Measurements from ENCODE around the gene NANOS1.

NANOS1 gene

GRCh38 chr10:119055472-119055871 is 26.0 kb downstream of the NANOS1 start:
- H4K20me1 ChIP-seq (ENCODE audit: insufficient read depth, low read length) = no peaks in the 10 kb centered on the region
- no peak overlapping the region for H3K4me2 ChIP-seq (ENCODE audit: low read length)
- no peaks in the 10 kb centered on the region for H3K27me3 ChIP-seq (ENCODE audit: low read depth, low read length)
- no peak overlapping the region for H3K4me3 ChIP-seq (ENCODE audit: low read length)
- no peak overlapping the region for H3K9ac ChIP-seq (ENCODE audit: low read length)
- H2AFZ ChIP-seq (ENCODE audit: low read depth, low read length) = no peak overlapping the region
- H3K27ac ChIP-seq (ENCODE audit: low read length) = no peak overlapping the region
- H3K79me2 ChIP-seq (ENCODE audit: low read length) = peaks cover 76% of the 10 kb centered on the region
- peaks cover 62% of the 10 kb centered on the region for H3K36me3 ChIP-seq (replicated peaks; ENCODE audit: low read depth, low read length)
- no peak for TF ChIP-seq EZH2phosphoT487 (IDR thresholded peaks at IDR 0.05; ENCODE audit: low read depth)
- TF ChIP-seq CTCF (IDR thresholded peaks at IDR 0.05; ENCODE audit: low read depth, low read length) = no peak
- H3K9me3 ChIP-seq (ENCODE audit: insufficient read depth, low read length) = no peaks in the 10 kb centered on the region
- no peaks in the 10 kb centered on the region for H3K4me1 ChIP-seq (ENCODE audit: low read length)

- Histone ChIP-seq H3K4me2 (ENCODE audit: low read length) (no peak overlapping the region), H4K20me1 (ENCODE audit: insufficient read depth, low read length) (peaks cover 17% of the 10 kb centered on the region), H3K9ac (ENCODE audit: low read length) (no peak overlapping the region), H3K4me3 (ENCODE audit: low read length) (no peak overlapping the region), H3K4me1 (ENCODE audit: low read length) (peaks cover 18% of the 10 kb centered on the region), H3K27me3 (ENCODE audit: low read depth, low read length) (no peaks in the 10 kb centered on the region), H3K79me2 (ENCODE audit: low read length) (peaks cover 77% of the 10 kb centered on the region), H2AFZ (ENCODE audit: low read depth, low read length) (no peak overlapping the region), H3K9me3 (ENCODE audit: insufficient read depth, low read length) (no peaks in the 10 kb centered on the region), H3K27ac (ENCODE audit: low read length) (no peak overlapping the region), H3K36me3 (replicated peaks; ENCODE audit: low read depth, low read length) (peaks cover 58% of the 10 kb centered on the region)
- TF ChIP-seq CTCF (IDR thresholded peaks at IDR 0.05; ENCODE audit: low read depth, low read length) (no peak), EZH2phosphoT487 (IDR thresholded peaks at IDR 0.05; ENCODE audit: low read depth) (no peak)
Measured at GRCh38 chr10:119058010-119058409, 28.5 kb downstream of the NANOS1 start.

- TF ChIP-seq EZH2phosphoT487 (IDR thresholded peaks at IDR 0.05; ENCODE audit: low read depth) = no peak
- TF ChIP-seq CTCF (IDR thresholded peaks at IDR 0.05; ENCODE audit: low read depth, low read length) = no peak
- Histone ChIP-seq H3K9me3 (ENCODE audit: insufficient read depth, low read length) (no peaks in the 10 kb centered on the region), H3K4me1 (ENCODE audit: low read length) (peaks cover 18% of the 10 kb centered on the region), H3K4me3 (ENCODE audit: low read length) (no peak overlapping the region), H3K27me3 (ENCODE audit: low read depth, low read length) (no peaks in the 10 kb centered on the region), H3K36me3 (replicated peaks; ENCODE audit: low read depth, low read length) (peaks cover 61% of the 10 kb centered on the region), H3K9ac (ENCODE audit: low read length) (no peak overlapping the region), H3K4me2 (ENCODE audit: low read length) (no peak overlapping the region), H2AFZ (ENCODE audit: low read depth, low read length) (no peak overlapping the region), H3K27ac (ENCODE audit: low read length) (no peak overlapping the region), H4K20me1 (ENCODE audit: insufficient read depth, low read length) (peaks cover 17% of the 10 kb centered on the region), H3K79me2 (ENCODE audit: low read length) (peaks cover 84% of the 10 kb centered on the region)
Measured at GRCh38 chr10:119059557-119059956, 30.0 kb downstream of the NANOS1 start.

- no peaks in the 10 kb centered on the region for H3K27me3 ChIP-seq (ENCODE audit: low read depth, low read length)
- H3K79me2 ChIP-seq (ENCODE audit: low read length) = peaks cover 84% of the 10 kb centered on the region
- H3K4me3 ChIP-seq (ENCODE audit: low read length) = no peak overlapping the region
- no peak overlapping the region for H3K9ac ChIP-seq (ENCODE audit: low read length)
- peaks cover 17% of the 10 kb centered on the region for H4K20me1 ChIP-seq (ENCODE audit: insufficient read depth, low read length)
- H3K4me2 ChIP-seq (ENCODE audit: low read length) = no peak overlapping the region
- TF ChIP-seq EZH2phosphoT487 (IDR thresholded peaks at IDR 0.05; ENCODE audit: low read depth) (no peak), CTCF (IDR thresholded peaks at IDR 0.05; ENCODE audit: low read depth, low read length) (no peak)
- peaks cover 64% of the 10 kb centered on the region for H3K36me3 ChIP-seq (replicated peaks; ENCODE audit: low read depth, low read length)
- no peak overlapping the region for H3K27ac ChIP-seq (ENCODE audit: low read length)
- peaks cover 18% of the 10 kb centered on the region for H3K4me1 ChIP-seq (ENCODE audit: low read length)
- no peaks in the 10 kb centered on the region for H3K9me3 ChIP-seq (ENCODE audit: insufficient read depth, low read length)
- no peak overlapping the region for H2AFZ ChIP-seq (ENCODE audit: low read depth, low read length)
Measured at GRCh38 chr10:119060107-119060506, 30.6 kb downstream of the NANOS1 start.
